GM12873 (cell line): ENCODE results near the gene BASP1.

Experiments used
- CTCF ChIP-seq: IDR thresholded peaks from 2 replicates; pipeline ENCODE4 v1.5.1; 2012; ENCODE audit warnings: low read depth, mild to moderate bottlenecking, moderate library complexity, low read length, control low read depth; ENCODE audit not compliant: insufficient read depth; ENCODE audit errors: missing control alignments

The BASP1 gene

DNA sequence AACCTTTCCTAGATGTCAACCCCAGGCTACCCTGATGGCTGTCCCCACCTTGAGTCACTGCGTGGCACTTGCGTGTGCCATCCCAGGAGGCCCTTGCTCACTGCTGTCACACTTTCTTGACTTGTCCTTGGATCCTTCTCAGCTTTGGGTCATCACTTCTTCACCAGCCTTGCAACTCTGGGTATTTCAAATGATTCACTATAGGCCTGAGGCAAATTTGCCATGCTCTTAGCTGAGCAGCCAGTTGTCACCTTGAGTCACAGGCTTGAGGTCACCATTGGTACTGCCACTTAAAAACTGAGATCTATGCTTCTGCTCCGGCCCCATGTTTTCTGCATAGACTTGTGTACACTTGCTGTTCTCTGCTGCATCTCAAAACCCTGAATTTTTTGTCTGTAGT is 84.7 kb downstream of the BASP1 start:
- no peak for TF ChIP-seq CTCF

GRCh38 chr5:17302604-17303003 is 85.2 kb downstream of the BASP1 start:
- no peak for TF ChIP-seq CTCF

- TF ChIP-seq CTCF: no peak
These were observed 86.9 kb downstream of the BASP1 start for GRCh38 chr5:17304282-17304681.

DNA sequence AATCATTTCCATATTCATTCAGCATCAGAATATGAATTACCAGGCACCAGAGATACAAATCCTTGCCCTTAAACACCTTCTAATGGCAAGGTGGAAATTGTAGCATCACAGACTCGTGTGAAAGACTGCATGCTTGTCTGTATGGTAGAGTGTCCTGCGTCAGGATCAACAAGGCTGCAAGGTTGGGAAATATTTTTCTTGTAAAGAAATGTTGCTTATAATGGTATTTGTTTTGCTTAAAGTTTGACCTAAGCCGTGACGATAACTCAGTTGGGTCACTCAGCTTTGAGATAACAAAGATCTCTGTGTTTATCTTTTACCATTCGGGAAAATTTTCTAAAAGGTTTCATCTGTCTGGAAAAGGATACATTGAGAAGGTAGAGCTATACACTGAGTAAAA is 87.6 kb downstream of the BASP1 start:
- no peak for TF ChIP-seq CTCF

GRCh38 chr5:17305964-17306725 is 88.7 kb downstream of the BASP1 start:
- no peak for TF ChIP-seq CTCF

DNA sequence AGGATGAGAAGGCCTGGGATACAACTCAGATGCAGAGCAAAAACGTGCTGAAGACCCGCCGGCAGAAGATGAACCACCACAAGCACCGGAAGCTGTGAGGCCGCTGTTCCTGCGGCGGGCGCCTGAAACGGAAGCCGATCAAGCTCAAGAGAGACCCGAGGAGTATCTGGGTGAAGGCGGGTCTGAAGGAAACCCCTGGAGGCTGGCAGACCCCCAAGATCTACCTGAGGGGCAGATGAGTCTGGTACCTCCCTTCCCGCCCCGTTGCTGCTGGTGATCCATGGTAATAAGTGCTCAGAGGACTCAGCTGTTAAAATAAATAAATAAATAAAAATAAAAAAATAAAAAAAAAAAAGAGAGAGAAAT is 89.3 kb downstream of the BASP1 start:
- TF ChIP-seq CTCF: no peak

- TF ChIP-seq CTCF: no peak
These were observed 91.1 kb downstream of the BASP1 start for GRCh38 chr5:17308326-17309065.
